Tibial artery (tissue), 4 donors: ENCODE measurements around the gene GPR153.

ENCODE experiments used
- DNase-seq, 2 donors: peaks; one replicate each; pipeline ENCODE4 v3.0.0-alpha.2; 2019
- H3K27ac ChIP-seq, 2 donors: fragments of 200-600 bp; sonication (generic) in 1 of 2; 1 replicate in 1 of 2; 2 replicates in 1 of 2; pipeline ENCODE4 v1.5.1; 2018 to 2019; ENCODE audit warnings: mild to moderate bottlenecking in 1 of 2
- H3K27me3 ChIP-seq, 2 donors: fragments of 200-600 bp; sonication (generic) in 1 of 2; one replicate each; pipeline versions ENCODE4 v1.5.1 to v1.6.0; 2016 to 2019
- H3K36me3 ChIP-seq, 3 donors: fragments of 200-600 bp; sonication (generic) in 2 of 3; one replicate each; pipeline ENCODE4 v1.5.1; 2016 to 2019; ENCODE audit warnings: mild to moderate bottlenecking in 2 of 3
- H3K4me1 ChIP-seq, 4 donors: fragments of 200-600 bp; sonication (generic) in 2 of 4; 1 replicate in 3 of 4; 2 replicates in 1 of 4; pipeline ENCODE4 v1.5.1; 2016 to 2019
- H3K4me3 ChIP-seq, 2 donors: fragments of 200-600 bp; sonication (generic) in 1 of 2; 1 replicate in 1 of 2; 2 replicates in 1 of 2; pipeline ENCODE4 v1.5.1; 2018 to 2019; ENCODE audit warnings: mild to moderate bottlenecking in 2 of 2
- H3K9me3 ChIP-seq, 3 donors: fragments of 200-600 bp; sonication (generic) in 1 of 3; one replicate each; pipeline ENCODE4 v1.5.1; 2016 to 2019
- CTCF ChIP-seq, 2 experiments: fragments of 200-600 bp in 1 of 2; fragments of 450-650 bp in 1 of 2; IDR thresholded peaks; one replicate each; pipeline ENCODE4 v1.5.1; 2017 to 2019; ENCODE audit warnings: antibody characterized with exemption in 2 of 2, mild to moderate bottlenecking in 1 of 2, moderate library complexity in 1 of 2
- intact Hi-C: fragments of 100-400 bp; cut with DNase I; formaldehyde crosslinking; loops from one replicate; pipeline ENCODE4 v1.15.0; 2023; ENCODE audit warnings: low total_unique reads

GPR153 gene

GRCh38 chr1:6243993-6244392 lies 16.9 kb downstream of the GPR153 start, which contains the start of gene HES3:
Gene HES3 (plus strand): TSS chr1:6244179. CDS start chr1:6244366, 187 bp downstream.
- H3K27me3 ChIP-seq, result peaks cover 15 to 95% of the 10 kb centered on the region in 2 donors
- no peak within 1 kb of the TSS for H3K4me3 ChIP-seq
- no peak for DNase-seq
- no peak for TF ChIP-seq CTCF (IDR thresholded peaks at IDR 0.05)
- H3K4me1 ChIP-seq, result peaks cover 0 to 32% (median 20%) of the 10 kb centered on the region in 4 donors
- no peaks in the 10 kb centered on the region for H3K36me3 ChIP-seq
- H3K27ac ChIP-seq, result no peak within 1 kb of the TSS
- H3K9me3 ChIP-seq, result no peaks in the 10 kb centered on the region
- intact Hi-C loops, result loop anchor here (5.0 kb wide), 1 partner anchor 192 kb away; no protein-coding TSS in a partner anchor

GRCh38 chr1:6243053-6243834 lies 17.7 kb downstream of the GPR153 start:
- Histone ChIP-seq H3K4me3 (no peak overlapping the region), H3K27ac (no peak overlapping the region), H3K27me3 (peaks cover 15 to 92% of the 10 kb centered on the region in 2 donors), H3K9me3 (no peaks in the 10 kb centered on the region), H3K36me3 (no peaks in the 10 kb centered on the region), H3K4me1 (peaks cover 0 to 27% (median 19%) of the 10 kb centered on the region in 4 donors)
- no peak for TF ChIP-seq CTCF (IDR thresholded peaks at IDR 0.05)
- intact Hi-C loops, result loop anchor here (5.0 kb wide), 1 partner anchor 191 kb away; no protein-coding TSS in a partner anchor
- DNase-seq, result no peak

GRCh38 chr1:6241887-6242740 lies 18.8 kb downstream of the GPR153 start:
- intact Hi-C loops, result loop anchor here (5.0 kb wide), 1 partner anchor 190 kb away; no protein-coding TSS in a partner anchor
- TF ChIP-seq CTCF (IDR thresholded peaks at IDR 0.05), result no peak
- peaks cover 15 to 82% of the 10 kb centered on the region in 2 donors for H3K27me3 ChIP-seq
- H3K9me3 ChIP-seq, result no peaks in the 10 kb centered on the region
- no peak overlapping the region for H3K27ac ChIP-seq
- no peak overlapping the region for H3K4me3 ChIP-seq
- DNase-seq, result no peak
- peaks cover 0 to 27% (median 19%) of the 10 kb centered on the region in 4 donors for H3K4me1 ChIP-seq
- H3K36me3 ChIP-seq, result no peaks in the 10 kb centered on the region

GRCh38 chr1:6241107-6241886 lies 19.6 kb downstream of the GPR153 start:
- no peak overlapping the region for H3K27ac ChIP-seq
- H3K9me3 ChIP-seq, result no peaks in the 10 kb centered on the region
- intact Hi-C loops, result loop anchor here (5.0 kb wide), 1 partner anchor 189 kb away; no protein-coding TSS in a partner anchor
- H3K4me1 ChIP-seq, result peaks cover 0 to 27% (median 20%) of the 10 kb centered on the region in 4 donors
- no peak for DNase-seq
- TF ChIP-seq CTCF (IDR thresholded peaks at IDR 0.05), result no peak
- H3K36me3 ChIP-seq, result no peaks in the 10 kb centered on the region
- H3K27me3 ChIP-seq, result peaks cover 15 to 74% of the 10 kb centered on the region in 2 donors
- H3K4me3 ChIP-seq, result no peak overlapping the region
